Urinary bladder (tissue), 4 donors: ENCODE measurements around the gene CHST8. TPM values are rescaled to one million over a fixed set of nuclear protein-coding genes. Genes with fewer than 3 reads are reported as not detected.

Experiments used
- DNase-seq: peaks from one replicate; pipeline ENCODE4 v3.0.0-alpha.2; 2015; ENCODE audit errors: extremely low spot score
- H3K27ac ChIP-seq: one replicate; pipeline ENCODE4 v1.5.1; 2013; ENCODE audit warnings: low read depth, mild to moderate bottlenecking, moderate library complexity
- H3K36me3 ChIP-seq: one replicate; pipeline ENCODE4 v1.6.1; 2013; ENCODE audit warnings: mild to moderate bottlenecking, moderate library complexity; ENCODE audit not compliant: insufficient read depth
- H3K4me1 ChIP-seq: one replicate; pipeline ENCODE4 v1.6.1; 2013; ENCODE audit warnings: mild to moderate bottlenecking, moderate library complexity; ENCODE audit not compliant: insufficient read depth
- H3K4me3 ChIP-seq: one replicate; pipeline ENCODE4 v1.5.1; 2013; ENCODE audit warnings: low read depth, low read length
- WGBS: extraction: QIAGEN DNeasy Blood & Tissue Kit; methylation state at CpG from one replicate; pipeline ENCODE4 v1.1.7; 2013; 5-methylcytosine and 5-hydroxymethylcytosine counted together
- polyA plus RNA-seq: library from polyadenylated mRNA; stranded (reverse); fragments of 200-250 nt; gene quantifications from one replicate; pipeline ENCODE4 v1.2.3, GENCODE V29; 2013
- total RNA-seq: library from RNA; depleted of rRNA; stranded (reverse); fragments of >200 nt; gene quantifications from one replicate; pipeline ENCODE4 v1.2.3, GENCODE V29; 2014
- donor health status: healthy with polysubstance abuse.
- donor health status: healthy.

The CHST8 gene
- total and polyA plus RNA-seq, 2 donors: 0.69 to 0.73 TPM

- Histone ChIP-seq H3K4me1 (no peaks in the 10 kb centered on the region), H3K27ac (no peak overlapping the region), H3K4me3 (no peak overlapping the region), H3K36me3 (no peaks in the 10 kb centered on the region)
- DNase-seq: no peak
- WGBS: 68% methylated on average over 21 of the region's 21 CpGs
These were observed 81.1 kb downstream of the CHST8 start for GRCh38 chr19:33702606-33703437.

DNA sequence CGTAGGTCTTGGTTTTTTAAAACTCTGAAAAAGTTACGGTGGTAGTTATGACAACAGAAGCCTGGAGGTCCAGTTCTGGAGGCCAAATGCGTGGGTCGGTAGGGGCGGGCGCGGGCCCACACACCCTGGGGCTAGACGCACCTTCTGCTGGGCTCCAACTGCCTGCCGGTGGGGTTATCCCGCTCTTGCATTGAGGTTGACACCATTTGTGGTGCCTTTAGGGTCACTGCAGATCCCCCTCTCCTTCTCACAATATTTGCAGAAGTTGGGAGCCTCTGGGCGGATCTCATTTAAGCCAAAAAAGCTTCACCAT is 81.6 kb downstream of the CHST8 start:
- Histone ChIP-seq H3K27ac (no peak overlapping the region), H3K4me3 (no peak overlapping the region), H3K4me1 (no peaks in the 10 kb centered on the region), H3K36me3 (no peaks in the 10 kb centered on the region)
- no peak for DNase-seq
- 83% methylated on average over 11 of the region's 11 CpGs for WGBS

DNA sequence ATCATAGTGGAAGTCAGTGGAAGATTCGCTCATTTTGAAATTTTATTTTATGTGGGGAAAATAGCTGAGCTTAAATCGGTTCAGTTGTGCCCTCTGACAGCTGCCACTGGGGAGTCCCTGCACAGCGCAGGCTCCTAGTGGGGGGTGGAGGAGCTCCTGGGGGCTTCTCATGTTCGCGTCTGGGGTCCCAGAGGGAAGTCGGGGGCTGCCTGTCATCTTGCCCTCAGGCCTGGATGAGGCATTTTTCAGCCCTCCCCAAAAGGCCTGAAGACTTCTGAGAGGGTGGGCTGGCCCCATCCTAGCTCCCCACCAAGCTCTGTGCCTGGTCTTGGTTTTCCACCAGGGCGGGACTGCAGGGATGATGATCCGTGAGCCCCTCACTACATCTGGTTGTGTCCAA is 82.1 kb downstream of the CHST8 start:
- 71% methylated on average over 8 of the region's 8 CpGs for whole genome bisulfite sequencing
- no peak for DNase-seq
- Histone ChIP-seq H3K4me3 (no peak overlapping the region), H3K4me1 (no peaks in the 10 kb centered on the region), H3K27ac (no peak overlapping the region), H3K36me3 (no peaks in the 10 kb centered on the region)

DNA sequence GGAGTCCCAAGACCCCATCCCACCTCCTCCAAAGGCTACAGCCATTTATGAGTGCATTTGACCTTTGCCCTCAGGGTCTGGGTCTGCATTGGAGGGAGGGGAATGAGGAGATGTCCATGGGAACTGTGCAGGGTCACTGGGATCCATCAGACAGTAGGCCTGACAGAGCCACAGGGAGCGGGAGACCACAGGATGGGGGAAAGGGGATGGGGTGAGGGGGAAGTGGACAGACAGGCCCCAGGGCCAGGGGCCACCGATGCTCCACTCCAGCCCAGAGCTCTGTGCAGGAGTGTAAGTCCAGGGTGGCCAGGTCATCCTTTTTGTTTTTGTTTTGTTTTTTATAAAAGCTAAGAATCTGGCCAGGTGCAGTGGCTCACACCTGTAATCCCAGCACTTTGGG is 82.5 kb downstream of the CHST8 start:
- no peak overlapping the region for H3K4me3 ChIP-seq
- no peaks in the 10 kb centered on the region for H3K4me1 ChIP-seq
- H3K36me3 ChIP-seq: no peaks in the 10 kb centered on the region
- 56% methylated on average over 2 of the region's 2 CpGs for WGBS
- H3K27ac ChIP-seq: no peak overlapping the region
- DNase-seq: no peak

- H3K4me1 ChIP-seq: no peaks in the 10 kb centered on the region
- 77% methylated on average over 11 of the region's 11 CpGs for WGBS
- no peak for DNase-seq
These were observed 83.5 kb downstream of the CHST8 start for GRCh38 chr19:33705090-33705847.

DNA sequence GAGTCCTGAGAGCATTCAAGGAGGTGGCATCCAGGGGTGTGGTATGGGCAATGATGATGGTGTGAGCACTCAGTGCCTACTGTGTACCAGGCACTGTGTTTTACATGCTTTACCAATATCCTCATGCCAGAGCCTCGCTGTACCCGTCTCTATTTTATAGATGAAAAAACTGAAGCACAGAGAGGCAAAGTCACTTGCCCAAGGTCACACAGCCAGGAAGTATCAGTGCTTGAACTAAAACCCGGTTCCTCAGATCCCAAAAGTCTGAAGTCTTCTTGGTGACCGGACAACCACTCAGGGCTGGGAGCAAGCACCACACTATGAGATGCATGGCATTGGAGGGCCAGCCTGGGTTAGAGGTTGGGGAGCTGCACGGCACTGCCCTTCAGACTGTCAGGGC is 84.1 kb downstream of the CHST8 start:
- H3K4me1 ChIP-seq: no peaks in the 10 kb centered on the region
- no peaks in the 10 kb centered on the region for H3K36me3 ChIP-seq
- no peak for DNase-seq
- no peak overlapping the region for H3K4me3 ChIP-seq
- H3K27ac ChIP-seq: no peak overlapping the region
- 84% methylated on average over 5 of the region's 5 CpGs for WGBS

More at GRCh38 chr19:33705090-33705847, 83.5 kb downstream of the CHST8 start:
- H3K27ac ChIP-seq: no peak overlapping the region
- H3K4me3 ChIP-seq: no peak overlapping the region
- no peaks in the 10 kb centered on the region for H3K36me3 ChIP-seq

DNA sequence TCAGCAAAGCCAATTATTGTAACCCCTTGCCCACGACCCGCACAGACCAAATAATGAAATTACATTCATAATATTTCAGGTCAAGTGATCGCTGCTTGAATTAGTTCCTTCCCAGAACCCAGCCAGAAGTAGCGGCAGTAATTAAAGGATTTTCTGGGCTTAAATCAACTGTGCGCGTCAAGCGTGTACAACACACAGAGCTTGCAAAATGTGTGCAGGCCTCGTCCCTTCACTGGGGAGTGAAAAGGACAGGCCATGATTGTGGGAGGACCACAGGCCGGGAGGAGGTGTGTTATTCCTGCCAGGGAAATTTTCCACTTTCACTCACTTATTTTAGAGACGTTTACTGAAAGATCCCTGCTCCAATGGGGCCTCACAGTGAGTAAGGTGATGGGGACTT is 84.9 kb downstream of the CHST8 start:
- WGBS: 66% methylated on average over 10 of the region's 10 CpGs
- H3K4me3 ChIP-seq: no peak overlapping the region
- H3K36me3 ChIP-seq: no peaks in the 10 kb centered on the region
- H3K4me1 ChIP-seq: no peaks in the 10 kb centered on the region
- no peak for DNase-seq
- H3K27ac ChIP-seq: no peak overlapping the region

DNA sequence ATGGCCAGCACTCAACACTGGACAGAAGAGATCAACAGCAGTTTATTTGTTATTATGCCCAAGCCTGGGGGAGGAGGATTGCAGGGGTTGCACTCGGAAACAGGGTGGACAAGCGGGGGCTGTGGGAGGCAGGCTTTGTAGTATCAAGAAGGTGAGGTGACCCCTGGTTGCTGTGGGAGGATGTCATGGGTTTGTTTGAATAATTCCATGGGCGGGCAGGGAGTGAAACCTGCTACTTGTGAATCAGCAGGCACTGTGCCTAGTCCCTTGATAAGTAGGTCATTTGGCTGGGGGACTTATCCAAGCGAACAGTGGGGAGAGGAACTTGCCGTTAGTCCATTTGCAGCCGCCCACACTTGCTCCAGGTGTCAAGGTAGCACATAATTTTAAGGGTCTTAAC is 90.5 kb downstream of the CHST8 start:
- H3K4me3 ChIP-seq: no peak overlapping the region
- no peaks in the 10 kb centered on the region for H3K36me3 ChIP-seq
- no peaks in the 10 kb centered on the region for H3K4me1 ChIP-seq
- DNase-seq: no peak
- WGBS: 73% methylated on average over 6 of the region's 6 CpGs
- no peak overlapping the region for H3K27ac ChIP-seq

DNA sequence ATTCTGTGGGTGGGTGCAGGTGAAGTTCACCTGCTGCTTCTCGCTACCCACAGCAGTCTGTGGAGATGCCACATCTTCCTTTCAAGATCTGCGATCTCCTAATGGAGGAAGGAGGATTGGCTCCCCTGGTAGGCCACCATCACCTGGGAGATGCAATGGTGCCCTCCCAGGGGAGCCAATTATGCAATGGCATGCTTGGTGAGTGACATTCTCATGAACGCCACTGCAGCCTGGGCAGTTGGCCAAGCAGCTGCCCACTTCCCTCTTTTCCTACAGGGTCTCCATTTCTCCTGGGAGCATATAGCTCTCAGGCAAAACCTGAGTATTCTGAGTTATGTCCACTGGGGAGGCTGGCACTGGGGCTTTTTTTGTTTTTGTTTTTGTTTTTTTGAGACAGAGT is 91.4 kb downstream of the CHST8 start:
- 66% methylated on average over 3 of the region's 3 CpGs for WGBS
- DNase-seq: no peak
- no peaks in the 10 kb centered on the region for H3K4me1 ChIP-seq
- H3K4me3 ChIP-seq: no peak overlapping the region
- H3K36me3 ChIP-seq: no peaks in the 10 kb centered on the region
- no peak overlapping the region for H3K27ac ChIP-seq

DNA sequence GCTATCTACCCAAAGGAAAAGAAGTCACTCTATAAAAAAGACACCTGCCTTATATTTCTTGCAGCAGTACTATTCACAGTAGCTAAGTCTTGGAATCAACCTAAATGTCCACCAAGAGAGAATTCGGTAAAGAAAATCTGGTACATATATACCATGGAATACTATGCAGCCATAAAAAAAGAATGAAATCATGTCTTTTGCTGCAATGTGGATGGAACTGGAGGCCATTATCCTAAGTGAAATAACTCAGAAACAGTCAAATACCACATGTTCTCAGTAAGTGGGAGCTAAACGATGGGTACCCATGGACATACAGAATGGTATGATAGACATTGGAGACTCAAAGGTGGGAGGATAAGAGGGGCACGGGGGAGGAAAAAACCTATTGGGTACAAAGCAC is 92.4 kb downstream of the CHST8 start:
- WGBS: 94% methylated on average over 3 of the region's 3 CpGs
- DNase-seq: no peak
- Histone ChIP-seq H3K4me1 (no peaks in the 10 kb centered on the region), H3K36me3 (no peaks in the 10 kb centered on the region), H3K4me3 (no peak overlapping the region), H3K27ac (no peak overlapping the region)

- 92% methylated on average over 1 of the region's 1 CpG for WGBS
- Histone ChIP-seq H3K27ac (no peak overlapping the region), H3K4me1 (no peaks in the 10 kb centered on the region), H3K4me3 (no peak overlapping the region), H3K36me3 (no peaks in the 10 kb centered on the region)
- no peak for DNase-seq
These were observed 93.7 kb downstream of the CHST8 start for GRCh38 chr19:33715462-33715861.

DNA sequence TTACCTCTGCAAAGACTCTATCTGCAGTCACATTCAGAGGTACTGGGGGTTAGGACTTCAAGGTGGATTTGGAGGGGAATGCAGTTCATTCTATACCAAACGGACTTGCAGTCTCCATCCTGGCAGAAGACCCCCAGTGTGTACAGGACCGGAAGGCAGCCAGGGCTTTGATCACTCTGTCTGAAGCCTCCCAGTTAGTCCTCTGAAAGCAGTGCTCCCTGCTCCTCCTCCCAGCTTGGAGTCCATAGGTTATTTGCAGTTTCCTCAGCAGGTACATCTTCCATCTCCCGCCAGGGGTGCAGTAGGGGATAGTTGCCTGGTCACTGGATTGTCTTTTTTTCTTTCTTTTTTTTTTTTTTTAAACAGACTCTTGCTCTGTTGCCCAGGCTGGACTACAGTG is 96.1 kb downstream of the CHST8 start:
- no peaks in the 10 kb centered on the region for H3K4me1 ChIP-seq
- no peaks in the 10 kb centered on the region for H3K36me3 ChIP-seq
- WGBS: 80% methylated on average over 3 of the region's 3 CpGs
- no peak overlapping the region for H3K4me3 ChIP-seq
- no peak for DNase-seq
- H3K27ac ChIP-seq: no peak overlapping the region

GRCh38 chr19:33718651-33719254 is 97.0 kb downstream of the CHST8 start:
- DNase-seq: no peak
- Histone ChIP-seq H3K27ac (no peak overlapping the region), H3K4me1 (no peaks in the 10 kb centered on the region), H3K36me3 (no peaks in the 10 kb centered on the region), H3K4me3 (no peak overlapping the region)
- WGBS: 41% methylated on average over 12 of the region's 12 CpGs
